Lung (tissue), 12 donors: ENCODE measurements around the gene HMGB2. TPM values are rescaled to one million over a fixed set of nuclear protein-coding genes. Genes with fewer than 3 reads are reported as not detected.
A peak's percentile ranks its signal among the peaks of the same experiment; 100 is the strongest.

ENCODE experiments used
- ATAC-seq: fragments of 200-7000 bp; cut with Tn5 transposase; one replicate; pipeline ENCODE4 v1.9.1; 2020; ENCODE audit warnings: moderate number of reproducible peaks; ENCODE audit not compliant: insufficient read depth, low FRiP score
- DNase-seq, 3 donors: peaks; one replicate each; pipeline ENCODE4 v3.0.0-alpha.2; 2013 to 2017
- H3K27ac ChIP-seq, 2 donors: one replicate each; pipeline ENCODE4 v1.5.1; 2013; ENCODE audit warnings: mild to moderate bottlenecking in 2 of 2, moderate library complexity in 2 of 2, control low read depth in 1 of 2, inconsistent platforms in 1 of 2, low read depth in 1 of 2, low read length in 1 of 2
- H3K27me3 ChIP-seq, 3 donors: one replicate each; pipeline ENCODE4 v1.5.1; 2013; ENCODE audit warnings: low read length in 2 of 3; ENCODE audit not compliant: control insufficient read depth in 3 of 3, insufficient read depth in 3 of 3
- H3K36me3 ChIP-seq, 4 donors: one replicate each; pipeline ENCODE4 v1.5.1; 2013; ENCODE audit warnings: low read length in 4 of 4, mild to moderate bottlenecking in 1 of 4, moderate library complexity in 1 of 4; ENCODE audit not compliant: control insufficient read depth in 4 of 4, insufficient read depth in 4 of 4
- H3K4me1 ChIP-seq, 5 donors: one replicate each; pipeline ENCODE4 v1.5.1; 2013; ENCODE audit warnings: low read length in 5 of 5, mild to moderate bottlenecking in 2 of 5, moderate library complexity in 1 of 5; ENCODE audit not compliant: control insufficient read depth in 5 of 5, insufficient read depth in 5 of 5
- H3K4me3 ChIP-seq: one replicate; pipeline ENCODE4 v1.5.1; 2013; ENCODE audit warnings: mild to moderate bottlenecking, control low read depth, moderate library complexity
- H3K9ac ChIP-seq, 2 donors: one replicate each; pipeline ENCODE4 v1.5.1; 2013; ENCODE audit warnings: low read length in 2 of 2, control low read depth in 1 of 2; ENCODE audit not compliant: insufficient read depth in 1 of 2
- H3K9me3 ChIP-seq, 4 donors: one replicate each; pipeline ENCODE4 v1.5.1; 2013; ENCODE audit warnings: low read length in 3 of 4, mild to moderate bottlenecking in 1 of 4, moderate library complexity in 1 of 4; ENCODE audit not compliant: control insufficient read depth in 4 of 4, insufficient read depth in 3 of 4
- WGBS, 2 donors: extraction: QIAGEN DNeasy Blood & Tissue Kit; methylation state at CpG; one replicate each; pipeline ENCODE4 v1.1.7; 2013; 5-methylcytosine and 5-hydroxymethylcytosine counted together
- polyA plus RNA-seq, 2 donors: library from polyadenylated mRNA; stranded (reverse); fragments of 200-250 nt; gene quantifications; one replicate each; pipeline ENCODE4 v1.2.1, GENCODE V29; 2013
- total RNA-seq, 2 donors: library from RNA; depleted of rRNA in 1 of 2; stranded (reverse); fragments of >200 nt in 1 of 2; gene quantifications; one replicate each; pipeline ENCODE4 v1.2.1, GENCODE V29; 2014 to 2021
- TF ChIP-seq, protein P1 (sequence below): IDR thresholded peaks from 2 replicates; pipeline ENCODE4 v1.5.1; 2012; ENCODE audit warnings: mild to moderate bottlenecking; ENCODE audit errors: control extremely low read depth, extremely low read depth
- donor health status: control.
- donor health status: control.
- donor health status: Bipolar disorder and iron deficiency.
- donor health status: healthy.
- donor health status: DM: yes; HTN: yes; CAD: no.

Gene HMGB2
- total and polyA plus RNA-seq, 4 donors, result 57.9 to 187 (median 105) TPM

DNA sequence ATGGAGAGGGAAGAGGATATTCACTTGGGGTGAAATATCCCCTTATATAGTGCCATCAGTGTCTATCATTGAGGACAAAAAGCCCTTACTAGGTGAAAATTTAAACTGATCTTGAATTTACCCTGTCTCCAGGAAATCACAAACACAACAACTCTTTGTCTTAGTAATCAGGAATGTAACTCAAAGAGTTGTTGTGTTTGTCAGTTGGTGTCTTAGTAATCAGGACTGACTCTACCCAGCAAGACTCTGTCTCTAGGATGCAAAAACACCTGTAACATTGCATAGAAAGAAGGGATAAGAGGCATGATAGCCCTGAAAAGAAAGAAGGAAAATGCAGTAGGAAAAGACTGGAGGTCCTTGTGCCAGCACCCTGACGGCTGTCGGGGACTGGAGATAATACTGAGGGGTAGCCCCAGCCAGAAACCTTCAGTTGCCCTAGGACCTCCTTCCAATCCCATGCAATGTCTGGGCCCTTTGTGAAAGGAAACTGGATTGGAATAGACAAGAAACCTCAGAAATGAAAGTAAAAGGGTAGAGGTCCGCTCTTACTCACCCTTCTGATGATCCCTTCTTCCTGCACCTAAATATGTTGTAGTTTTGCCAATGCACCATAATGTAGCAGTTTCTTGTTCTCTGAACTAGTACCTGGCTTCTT is 45.3 kb downstream of the HMGB2 start:
- peak overlapping the region in 1 of 2 donors; percentile 26 for H3K9ac ChIP-seq
- no peaks in the 10 kb centered on the region for H3K27me3 ChIP-seq
- peaks cover 0 to 7% (median 1%) of the 10 kb centered on the region in 5 donors for H3K4me1 ChIP-seq
- WGBS, 2 donors, result 78 to 90% methylated on average over 3 of the region's 3 CpGs
- H3K36me3 ChIP-seq, result peaks cover 0 to 3% (median 0%) of the 10 kb centered on the region in 4 donors
- H3K9me3 ChIP-seq, result peaks cover 0 to 16% (median 9%) of the 10 kb centered on the region in 4 donors
- peak overlapping the region in 1 of 2 donors; percentile 4 for H3K27ac ChIP-seq
- ATAC-seq (no peak), DNase-seq (no peak)
- TF ChIP-seq, protein P1, sequence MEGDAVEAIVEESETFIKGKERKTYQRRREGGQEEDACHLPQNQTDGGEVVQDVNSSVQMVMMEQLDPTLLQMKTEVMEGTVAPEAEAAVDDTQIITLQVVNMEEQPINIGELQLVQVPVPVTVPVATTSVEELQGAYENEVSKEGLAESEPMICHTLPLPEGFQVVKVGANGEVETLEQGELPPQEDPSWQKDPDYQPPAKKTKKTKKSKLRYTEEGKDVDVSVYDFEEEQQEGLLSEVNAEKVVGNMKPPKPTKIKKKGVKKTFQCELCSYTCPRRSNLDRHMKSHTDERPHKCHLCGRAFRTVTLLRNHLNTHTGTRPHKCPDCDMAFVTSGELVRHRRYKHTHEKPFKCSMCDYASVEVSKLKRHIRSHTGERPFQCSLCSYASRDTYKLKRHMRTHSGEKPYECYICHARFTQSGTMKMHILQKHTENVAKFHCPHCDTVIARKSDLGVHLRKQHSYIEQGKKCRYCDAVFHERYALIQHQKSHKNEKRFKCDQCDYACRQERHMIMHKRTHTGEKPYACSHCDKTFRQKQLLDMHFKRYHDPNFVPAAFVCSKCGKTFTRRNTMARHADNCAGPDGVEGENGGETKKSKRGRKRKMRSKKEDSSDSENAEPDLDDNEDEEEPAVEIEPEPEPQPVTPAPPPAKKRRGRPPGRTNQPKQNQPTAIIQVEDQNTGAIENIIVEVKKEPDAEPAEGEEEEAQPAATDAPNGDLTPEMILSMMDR, result no peak
- H3K4me3 ChIP-seq, result no peak overlapping the region

DNA sequence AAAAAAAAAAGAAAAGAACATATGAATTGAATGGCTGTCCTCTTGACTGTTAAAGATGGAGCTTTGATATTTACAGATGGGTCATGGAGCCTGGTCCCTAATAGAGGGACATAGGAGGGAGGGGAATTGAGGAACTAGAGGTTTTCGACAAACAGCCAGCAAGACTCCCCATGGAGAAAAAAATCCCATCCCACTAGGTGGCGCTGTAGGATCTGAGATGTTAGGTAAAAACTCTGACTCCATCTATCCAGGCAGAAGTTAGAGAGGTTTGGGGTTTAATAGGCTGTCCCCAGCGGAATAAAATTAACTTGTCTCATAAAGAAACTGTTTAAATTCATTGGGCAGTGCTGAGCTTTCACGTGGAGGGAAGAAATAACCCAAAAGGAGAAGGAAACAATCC is 45.9 kb downstream of the HMGB2 start:
- H3K27ac ChIP-seq, result no peak overlapping the region
- peaks cover 0 to 7% (median 1%) of the 10 kb centered on the region in 5 donors for H3K4me1 ChIP-seq
- no peak overlapping the region for H3K4me3 ChIP-seq
- peak overlapping the region in 1 of 2 donors; percentile 26 for H3K9ac ChIP-seq
- ATAC-seq, result no peak
- TF ChIP-seq, protein P1, result peak; percentile 10
- 67 to 68% methylated on average over 4 of the region's 4 CpGs for WGBS, 2 donors
- H3K36me3 ChIP-seq, result peaks cover 0 to 5% (median 0%) of the 10 kb centered on the region in 4 donors
- H3K9me3 ChIP-seq, result peaks cover 0 to 19% (median 9%) of the 10 kb centered on the region in 4 donors
- H3K27me3 ChIP-seq, result no peaks in the 10 kb centered on the region
- DNase-seq, result peak; percentile 49 to 60 (median 52)

DNA sequence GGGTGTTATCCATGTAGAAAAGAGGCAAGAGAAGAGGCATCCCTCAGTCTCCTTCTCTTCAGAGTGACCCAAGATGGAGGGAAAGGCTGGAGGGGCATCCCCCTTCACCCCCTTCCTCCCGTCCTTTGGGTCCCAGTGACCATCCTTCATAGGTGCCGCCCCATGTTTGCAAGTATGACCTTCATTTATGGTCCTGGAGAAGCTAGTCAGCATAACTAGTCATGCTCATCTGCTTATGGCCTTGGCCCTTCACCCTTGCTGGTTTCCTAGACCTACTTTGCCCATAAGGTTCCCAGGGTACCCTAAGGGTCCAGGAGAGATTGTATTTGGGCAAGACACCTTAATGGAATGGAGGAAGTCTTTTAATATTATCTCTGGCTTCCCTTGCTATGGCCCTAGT is 46.7 kb downstream of the HMGB2 start:
- peaks cover 0 to 5% (median 0%) of the 10 kb centered on the region in 4 donors for H3K36me3 ChIP-seq
- ATAC-seq (no peak), DNase-seq (no peak)
- peaks cover 0 to 7% (median 1%) of the 10 kb centered on the region in 5 donors for H3K4me1 ChIP-seq
- H3K9me3 ChIP-seq, result peaks cover 0 to 20% (median 9%) of the 10 kb centered on the region in 4 donors
- no peak overlapping the region for H3K4me3 ChIP-seq
- TF ChIP-seq, protein P1, result no peak
- WGBS, 2 donors, result 71 to 94% methylated on average over 2 of the region's 2 CpGs
- H3K27ac ChIP-seq, result no peak overlapping the region
- no peaks in the 10 kb centered on the region for H3K27me3 ChIP-seq
- no peak overlapping the region for H3K9ac ChIP-seq
